GM12875 (cell line): ENCODE data around the gene EHHADH.
"Not testable (repeated sequence)": the region's sequence is repeated elsewhere in the genome, so short reads cannot be mapped to it uniquely, and the experiment has no call there.

Experiments used
- H3K4me3 ChIP-seq: one replicate; pipeline ENCODE4 v1.5.1; 2011; ENCODE audit warnings: low read depth, low read length, control low read depth
- TF ChIP-seq, protein P1 (sequence below): IDR thresholded peaks from 2 replicates; pipeline ENCODE4 v1.5.1; 2011; ENCODE audit warnings: low read depth, mild to moderate bottlenecking, control low read depth, inconsistent platforms, low read length, moderate library complexity, borderline replicate concordance; ENCODE audit not compliant: insufficient read depth

The EHHADH gene

GRCh38 chr3:185268194-185268962 lies 14.5 kb upstream of the EHHADH start:
- TF ChIP-seq, protein P1, sequence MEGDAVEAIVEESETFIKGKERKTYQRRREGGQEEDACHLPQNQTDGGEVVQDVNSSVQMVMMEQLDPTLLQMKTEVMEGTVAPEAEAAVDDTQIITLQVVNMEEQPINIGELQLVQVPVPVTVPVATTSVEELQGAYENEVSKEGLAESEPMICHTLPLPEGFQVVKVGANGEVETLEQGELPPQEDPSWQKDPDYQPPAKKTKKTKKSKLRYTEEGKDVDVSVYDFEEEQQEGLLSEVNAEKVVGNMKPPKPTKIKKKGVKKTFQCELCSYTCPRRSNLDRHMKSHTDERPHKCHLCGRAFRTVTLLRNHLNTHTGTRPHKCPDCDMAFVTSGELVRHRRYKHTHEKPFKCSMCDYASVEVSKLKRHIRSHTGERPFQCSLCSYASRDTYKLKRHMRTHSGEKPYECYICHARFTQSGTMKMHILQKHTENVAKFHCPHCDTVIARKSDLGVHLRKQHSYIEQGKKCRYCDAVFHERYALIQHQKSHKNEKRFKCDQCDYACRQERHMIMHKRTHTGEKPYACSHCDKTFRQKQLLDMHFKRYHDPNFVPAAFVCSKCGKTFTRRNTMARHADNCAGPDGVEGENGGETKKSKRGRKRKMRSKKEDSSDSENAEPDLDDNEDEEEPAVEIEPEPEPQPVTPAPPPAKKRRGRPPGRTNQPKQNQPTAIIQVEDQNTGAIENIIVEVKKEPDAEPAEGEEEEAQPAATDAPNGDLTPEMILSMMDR: no peak
- H3K4me3 ChIP-seq: no peak overlapping the region

GRCh38 chr3:185267193-185267592 lies 13.3 kb upstream of the EHHADH start:
- TF ChIP-seq, protein P1: no peak
- H3K4me3 ChIP-seq: no peak overlapping the region

DNA sequence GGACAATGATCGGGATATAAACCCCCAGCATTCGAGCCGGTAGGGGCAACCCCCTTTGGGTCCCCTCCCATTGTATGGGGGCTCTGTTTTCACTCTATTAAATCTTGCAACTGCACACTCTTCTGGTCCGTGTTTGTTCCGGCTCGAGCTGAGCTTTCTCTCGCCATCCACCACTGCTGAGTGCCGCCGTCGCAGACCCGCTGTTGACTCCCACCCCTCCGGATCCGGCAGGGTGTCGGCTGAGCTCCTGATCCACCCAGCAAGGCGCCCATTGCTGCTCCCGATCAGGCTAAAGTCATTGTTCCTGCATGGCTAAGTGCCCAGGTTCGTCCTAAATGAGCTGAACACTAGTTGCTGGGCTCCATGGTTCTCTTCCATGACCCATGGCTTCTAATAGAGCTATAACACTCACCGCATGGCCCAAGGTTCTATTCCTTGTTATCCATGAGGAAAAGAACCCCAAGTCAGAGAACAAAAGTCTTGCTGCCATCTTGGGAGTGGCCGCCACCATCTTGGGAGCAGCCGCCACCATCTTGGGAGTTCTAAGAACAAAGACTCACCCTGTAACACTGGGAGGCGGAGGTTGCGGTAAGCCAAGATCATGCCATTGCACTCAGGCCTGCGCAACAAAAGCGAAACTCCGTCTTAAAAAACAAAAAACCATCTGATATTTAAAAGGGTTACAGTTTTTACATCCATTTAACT lies 11.2 kb upstream of the EHHADH start:
- TF ChIP-seq, protein P1: no peak
- no peak overlapping the region for H3K4me3 ChIP-seq

- H3K4me3 ChIP-seq: no peak overlapping the region
- TF ChIP-seq, protein P1: no peak
Observed at GRCh38 chr3:185263423-185263822, 9.6 kb upstream of the EHHADH start.

GRCh38 chr3:185257334-185257733 lies 3.5 kb upstream of the EHHADH start:
- H3K4me3 ChIP-seq: no peak overlapping the region
- TF ChIP-seq, protein P1: no peak

- TF ChIP-seq, protein P1: no peak
- no peak overlapping the region for H3K4me3 ChIP-seq
Observed at GRCh38 chr3:185254799-185255198, 950 bp upstream of the EHHADH start.

DNA sequence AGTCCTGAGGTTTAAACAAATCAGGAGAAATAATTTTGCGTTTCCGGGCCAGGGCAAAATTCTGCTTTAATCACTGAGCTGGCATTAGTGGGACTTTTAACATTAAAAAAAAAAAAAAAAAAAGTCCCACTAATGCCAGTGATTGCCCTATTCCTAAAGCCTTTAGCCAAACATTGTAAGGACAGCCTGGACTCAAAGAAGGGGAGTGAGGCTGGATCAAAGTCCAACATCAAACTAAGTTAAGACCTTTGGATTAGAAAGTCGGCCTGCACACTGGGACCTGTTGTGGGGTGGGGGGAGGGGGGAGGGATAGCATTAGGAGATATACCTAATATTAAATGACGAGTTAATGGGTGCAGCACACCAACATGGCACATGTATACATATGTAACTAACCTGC lies 716 bp downstream of the EHHADH start:
- not testable (repeated sequence) for H3K4me3 ChIP-seq
